Liver (tissue), 9 donors: ENCODE measurements around the gene SCAMP1. TPM values are rescaled to one million over a fixed set of nuclear protein-coding genes. Genes with fewer than 3 reads are reported as not detected.

ENCODE experiments used
- DNase-seq: peaks from one replicate; pipeline ENCODE4 v3.0.0-alpha.2; 2017; ENCODE audit warnings: low spot score
- H3K27ac ChIP-seq, 2 donors: one replicate each; pipeline ENCODE4 v1.7.0; 2013; ENCODE audit warnings: inconsistent platforms in 2 of 2, low read length in 2 of 2, control low read depth in 1 of 2, low read depth in 1 of 2, mild to moderate bottlenecking in 1 of 2
- H3K27me3 ChIP-seq, 4 donors: one replicate each; pipeline versions ENCODE4 v1.6.1 to v1.7.0; 2013; ENCODE audit warnings: low read length in 3 of 4, inconsistent platforms in 1 of 4, mild to moderate bottlenecking in 1 of 4, moderate library complexity in 1 of 4; ENCODE audit not compliant: control insufficient read depth in 4 of 4, insufficient read depth in 4 of 4
- H3K36me3 ChIP-seq, 4 donors: one replicate each; pipeline versions ENCODE4 v1.6.1 to v1.7.0; 2013; ENCODE audit warnings: low read length in 3 of 4, mild to moderate bottlenecking in 3 of 4, low read depth in 1 of 4, moderate library complexity in 1 of 4; ENCODE audit not compliant: control insufficient read depth in 4 of 4, insufficient read depth in 3 of 4
- H3K4me1 ChIP-seq, 4 donors: one replicate each; pipeline versions ENCODE4 v1.6.1 to v1.7.0; 2013; ENCODE audit warnings: low read length in 3 of 4, mild to moderate bottlenecking in 3 of 4, moderate library complexity in 1 of 4; ENCODE audit not compliant: control insufficient read depth in 4 of 4, insufficient read depth in 4 of 4
- H3K4me3 ChIP-seq, 3 donors: one replicate each; pipeline versions ENCODE4 v1.6.1 to v1.7.0; 2013; ENCODE audit warnings: low read length in 3 of 3, control low read depth in 1 of 3, low read depth in 1 of 3, mild to moderate bottlenecking in 1 of 3
- H3K9ac ChIP-seq, 2 donors: one replicate each; pipeline ENCODE4 v1.7.0; 2013; ENCODE audit warnings: low read length in 2 of 2, mild to moderate bottlenecking in 2 of 2, moderate library complexity in 2 of 2, control low read depth in 1 of 2, low read depth in 1 of 2
- H3K9me3 ChIP-seq, 4 donors: one replicate each; pipeline versions ENCODE4 v1.6.1 to v1.7.0; 2013; ENCODE audit warnings: low read length in 3 of 4; ENCODE audit not compliant: control insufficient read depth in 4 of 4
- CTCF ChIP-seq: fragments of 150-350 bp; IDR thresholded peaks from 2 replicates; pipeline ENCODE4 v1.5.1; 2017; ENCODE audit warnings: improper control_type of control experiment, low read depth, low read length; ENCODE audit not compliant: missing input control
- EGR1 ChIP-seq, 2 donors: IDR thresholded peaks; 2 replicates each; pipeline ENCODE4 v1.6.1; 2016 to 2018; ENCODE audit warnings: antibody characterized with exemption in 2 of 2, low read depth in 2 of 2
- FOXA1 ChIP-seq: IDR thresholded peaks from 2 replicates; pipeline ENCODE4 v1.6.1; 2016; ENCODE audit warnings: antibody characterized with exemption
- GABPA ChIP-seq, 2 donors: IDR thresholded peaks in 1 of 2; conservative IDR thresholded peaks in 1 of 2; 2 replicates each; pipeline ENCODE4 v1.6.1; 2016; ENCODE audit warnings: antibody characterized with exemption in 2 of 2, mild to moderate bottlenecking in 1 of 2, moderate library complexity in 1 of 2
- HNF4A ChIP-seq, 2 donors: conservative IDR thresholded peaks; 2 replicates each; pipeline ENCODE4 v1.6.1; 2016; ENCODE audit warnings: antibody characterized with exemption in 2 of 2, mild to moderate bottlenecking in 2 of 2
- HNF4G ChIP-seq: IDR thresholded peaks from 2 replicates; pipeline ENCODE4 v1.6.1; 2016; ENCODE audit warnings: antibody characterized with exemption
- JUND ChIP-seq, 2 donors: IDR thresholded peaks; 2 replicates each; pipeline ENCODE4 v1.6.1; 2016; ENCODE audit warnings: antibody characterized with exemption in 2 of 2
- MAX ChIP-seq: IDR thresholded peaks from 2 replicates; pipeline ENCODE4 v1.6.1; 2016; ENCODE audit warnings: antibody characterized with exemption
- NR2F2 ChIP-seq: IDR thresholded peaks from 2 replicates; pipeline ENCODE4 v1.6.1; 2016; ENCODE audit warnings: antibody characterized with exemption
- RAD21 ChIP-seq, 2 donors: IDR thresholded peaks; 2 replicates each; pipeline ENCODE4 v1.6.1; 2016; ENCODE audit warnings: antibody characterized with exemption in 2 of 2, mild to moderate bottlenecking in 2 of 2
- RXRA ChIP-seq, 2 donors: IDR thresholded peaks; 2 replicates each; pipeline ENCODE4 v1.6.1; 2017 to 2018; ENCODE audit warnings: antibody characterized with exemption in 2 of 2, mild to moderate bottlenecking in 1 of 2
- SP1 ChIP-seq: IDR thresholded peaks from 2 replicates; pipeline ENCODE4 v1.6.1; 2018; ENCODE audit warnings: antibody characterized with exemption, mild to moderate bottlenecking
- TAF1 ChIP-seq: conservative IDR thresholded peaks from 2 replicates; pipeline ENCODE4 v1.6.1; 2016; ENCODE audit warnings: antibody characterized with exemption, mild to moderate bottlenecking
- YY1 ChIP-seq: IDR thresholded peaks from 2 replicates; pipeline ENCODE4 v1.6.1; 2016; ENCODE audit warnings: antibody characterized with exemption, mild to moderate bottlenecking
- ZBTB33 ChIP-seq: IDR thresholded peaks from 2 replicates; pipeline ENCODE4 v1.6.1; 2016; ENCODE audit warnings: antibody characterized with exemption
- whole genome bisulfite sequencing: extraction: QIAGEN DNeasy Blood & Tissue Kit; methylation state at CpG from one replicate; pipeline ENCODE4 v1.1.7; 2013; 5-methylcytosine and 5-hydroxymethylcytosine counted together
- polyA plus RNA-seq, 2 donors: library from polyadenylated mRNA; stranded (reverse) in 1 of 2; unstranded in 1 of 2; fragments of 200-250 nt in 1 of 2; fragments of >200 nt in 1 of 2; fragmentation: Nextera tagmentation in 1 of 2; extraction: Ambion mirVana in 1 of 2; gene quantifications; one replicate each; pipeline versions ENCODE4 v1.2.1 to v1.2.3, GENCODE V29; 2013 to 2015
- total RNA-seq, 2 donors: library from RNA; depleted of rRNA; stranded (reverse); fragments of >200 nt; gene quantifications; one replicate each; pipeline ENCODE4 v1.2.3, GENCODE V29; 2014
- donor health status: healthy.
- donor health status: healthy.
- donor health status: healthy.
- donor health status: healthy.
- donor health status: healthy.

SCAMP1 gene
- total and polyA plus RNA-seq, 4 donors: 5.9 to 15.0 (median 9.0) TPM

- TF ChIP-seq TAF1 (no peak), CTCF (no peak), YY1 (no peak), NR2F2 (no peak), GABPA (IDR thresholded peaks at IDR 0.05 in 1 of 2, conservative IDR thresholded peaks at IDR 0.05 in 1 of 2) (no peak), RAD21 (IDR thresholded peaks at IDR 0.05) (no peak), MAX (no peak), FOXA1 (no peak), HNF4A (conservative IDR thresholded peaks at IDR 0.05) (no peak), SP1 (no peak), HNF4G (no peak), EGR1 (IDR thresholded peaks at IDR 0.05; ENCODE audit: low read depth in 2 of 2) (no peak), ZBTB33 (no peak)
- Histone ChIP-seq H3K9ac (no peak overlapping the region), H3K4me3 (no peak overlapping the region), H3K27ac (no peak overlapping the region), H3K4me1 (no peaks in the 10 kb centered on the region), H3K9me3 (peaks cover 0 to 4% (median 2%) of the 10 kb centered on the region in 4 donors), H3K27me3 (no peaks in the 10 kb centered on the region), H3K36me3 (no peaks in the 10 kb centered on the region)
- WGBS: 76% methylated on average over 5 of the region's 5 CpGs
- no peak for DNase-seq
Observed at GRCh38 chr5:78339617-78340436, 20.6 kb upstream of the SCAMP1 start.

- Histone ChIP-seq H3K36me3 (no peaks in the 10 kb centered on the region), H3K9me3 (peaks cover 0 to 4% (median 2%) of the 10 kb centered on the region in 4 donors), H3K4me3 (no peak overlapping the region), H3K27ac (no peak overlapping the region), H3K27me3 (no peaks in the 10 kb centered on the region), H3K4me1 (no peaks in the 10 kb centered on the region), H3K9ac (no peak overlapping the region)
- WGBS: 72% methylated on average over 3 of the region's 3 CpGs
- TF ChIP-seq ZBTB33: no peak
- TF ChIP-seq JUND (IDR thresholded peaks at IDR 0.05): no peak
- no peak for TF ChIP-seq SP1
- no peak for TF ChIP-seq RXRA (IDR thresholded peaks at IDR 0.05)
- TF ChIP-seq HNF4G: no peak
- TF ChIP-seq GABPA (IDR thresholded peaks at IDR 0.05 in 1 of 2, conservative IDR thresholded peaks at IDR 0.05 in 1 of 2): no peak
- TF ChIP-seq RAD21 (IDR thresholded peaks at IDR 0.05): no peak
- no peak for TF ChIP-seq YY1
- no peak for DNase-seq
Observed at GRCh38 chr5:78341440-78341839, 19.0 kb upstream of the SCAMP1 start.
